GM21723 (cell line): Measurements from ENCODE around the gene SWAP70.

Experiments used
- ATAC-seq: cut with Tn5 transposase; IDR thresholded peaks from one replicate; pipeline ENCODE4 v1.9.1; 2021; ENCODE audit warnings: mild to moderate bottlenecking, moderate library complexity; ENCODE audit not compliant: unreplicated experiment

SWAP70 gene

DNA sequence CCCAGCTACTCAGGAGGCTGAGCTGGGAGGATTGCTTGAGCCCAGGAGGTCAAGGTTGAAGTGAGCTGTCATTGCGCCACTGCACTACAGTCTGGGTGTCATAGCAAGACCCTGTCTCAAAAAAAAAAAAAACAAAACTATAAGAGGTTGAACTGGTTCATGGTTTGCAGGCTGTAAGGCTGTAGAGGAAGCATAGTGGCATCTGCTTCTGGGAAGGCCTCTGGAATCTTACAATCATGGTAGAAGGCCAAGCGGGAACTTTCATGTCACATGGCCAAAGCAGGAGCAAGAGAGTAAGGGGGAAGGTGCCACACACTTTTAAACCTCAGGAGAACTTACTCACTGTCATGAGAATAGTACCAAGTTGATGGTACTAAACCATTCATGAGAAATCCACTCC, 109.6 kb downstream of the SWAP70 start:
- no peak for ATAC-seq

DNA sequence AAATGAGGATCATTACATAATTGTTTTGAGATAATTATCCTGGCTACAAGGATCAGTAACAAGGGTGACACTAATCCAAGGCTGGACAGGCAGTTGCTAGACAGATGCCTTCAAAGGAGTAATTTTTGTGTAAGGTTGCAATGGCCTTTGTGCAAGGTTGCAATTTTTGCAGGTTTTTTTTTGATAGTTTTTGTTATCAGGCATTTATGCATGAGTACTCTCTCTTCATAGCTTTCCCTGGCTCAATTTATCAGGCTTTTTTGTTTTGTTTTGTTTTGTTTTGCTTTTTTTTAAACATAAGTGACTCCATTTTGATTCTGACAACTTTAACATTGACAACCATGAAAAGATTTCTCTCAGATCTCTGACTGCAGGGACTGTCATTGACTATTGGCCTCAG, 110.2 kb downstream of the SWAP70 start:
- no peak for ATAC-seq

DNA sequence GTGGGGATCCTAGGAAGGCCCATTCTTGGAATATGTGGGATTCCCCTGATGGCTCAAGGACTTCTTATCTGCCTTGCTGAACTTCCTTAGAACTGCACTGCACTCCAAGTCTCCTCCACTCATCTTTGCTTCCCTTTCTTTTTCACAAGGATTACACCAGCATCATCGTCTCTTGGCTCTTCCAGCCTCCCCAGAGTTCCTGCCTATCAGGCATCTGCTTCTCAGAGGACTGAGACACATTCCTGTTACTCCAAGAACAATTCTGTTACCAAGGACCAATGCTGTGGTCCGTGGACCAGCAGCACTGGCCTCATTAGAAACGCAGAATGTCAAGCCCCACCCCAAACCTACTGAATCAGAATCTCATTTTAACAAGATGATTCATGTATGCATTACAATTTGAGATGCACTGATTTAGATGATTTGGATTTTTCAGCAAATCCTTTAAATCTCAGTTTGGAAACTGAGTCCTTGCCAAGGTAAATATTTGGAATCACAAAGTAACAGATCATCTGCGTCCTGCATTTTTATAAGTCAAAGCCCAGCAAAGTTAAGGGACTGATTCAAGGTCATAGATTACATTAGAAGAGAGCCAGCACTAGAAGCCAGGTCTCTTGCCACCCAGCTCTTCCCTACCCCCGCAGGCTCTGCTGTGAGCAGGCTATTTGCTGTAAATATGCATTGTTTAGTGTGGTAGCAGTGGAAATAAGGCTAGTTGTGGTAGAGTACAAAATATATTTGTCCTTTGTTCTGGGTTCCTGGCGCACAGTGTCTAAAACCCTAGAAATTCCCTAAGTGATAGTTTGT, 110.9 kb downstream of the SWAP70 start:
- no peak for ATAC-seq

DNA sequence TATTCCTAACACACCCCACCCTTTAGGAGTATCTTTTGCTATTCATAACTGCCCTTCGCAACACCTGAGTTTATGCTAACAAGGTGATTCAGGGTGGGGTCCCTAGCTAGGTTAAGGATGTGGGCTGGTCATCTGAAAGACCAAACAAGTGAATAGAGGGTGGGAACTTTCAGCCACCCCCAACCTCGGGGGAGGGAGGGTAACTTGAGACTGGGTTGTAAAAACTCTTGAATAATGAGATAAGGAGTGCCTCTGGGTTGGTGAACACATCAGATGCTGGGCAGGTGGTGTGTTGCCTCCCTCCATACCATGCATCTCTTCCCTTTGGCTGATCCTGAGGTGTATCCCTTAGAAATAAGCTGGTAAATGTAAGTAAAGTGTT, 111.5 kb downstream of the SWAP70 start:
- ATAC-seq: no peak

DNA sequence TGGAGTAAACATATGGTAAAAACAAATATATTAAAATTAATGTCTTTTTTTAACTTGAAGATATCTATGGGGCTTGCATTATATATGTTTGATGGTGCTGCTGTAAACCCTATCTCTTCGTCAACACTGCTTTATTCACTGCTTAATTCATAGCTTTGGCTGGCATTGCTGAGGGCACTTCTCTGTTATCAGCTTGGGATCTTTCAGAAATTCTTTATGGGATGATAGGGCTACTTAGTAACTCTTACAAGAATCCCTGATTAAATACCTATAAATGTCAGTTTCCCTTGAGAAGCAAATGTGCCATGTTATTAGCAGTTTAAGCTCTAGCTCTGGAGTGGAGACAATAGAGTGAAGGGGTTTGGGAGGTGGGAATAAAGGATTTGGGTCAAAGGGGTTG, 112.3 kb downstream of the SWAP70 start:
- no peak for ATAC-seq

DNA sequence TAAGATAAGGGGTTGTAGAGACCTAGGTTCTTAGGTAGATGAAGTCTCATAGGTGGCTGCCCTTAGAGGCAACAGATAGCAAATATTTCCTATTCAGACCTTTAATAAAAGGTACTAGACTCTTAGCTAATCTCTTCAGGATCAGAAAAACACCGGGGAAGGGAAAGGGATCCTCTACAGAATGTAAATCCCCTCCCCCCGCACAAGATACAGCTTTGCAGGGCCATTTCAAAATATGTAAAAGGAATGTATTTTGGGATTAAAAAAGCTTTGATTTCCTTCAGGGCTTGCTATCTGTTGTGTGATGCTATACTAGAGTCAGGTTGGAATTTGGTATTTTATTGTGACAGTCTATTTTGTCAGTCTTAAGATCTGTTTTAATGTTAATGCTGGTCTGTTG, 113.2 kb downstream of the SWAP70 start:
- no peak for ATAC-seq

DNA sequence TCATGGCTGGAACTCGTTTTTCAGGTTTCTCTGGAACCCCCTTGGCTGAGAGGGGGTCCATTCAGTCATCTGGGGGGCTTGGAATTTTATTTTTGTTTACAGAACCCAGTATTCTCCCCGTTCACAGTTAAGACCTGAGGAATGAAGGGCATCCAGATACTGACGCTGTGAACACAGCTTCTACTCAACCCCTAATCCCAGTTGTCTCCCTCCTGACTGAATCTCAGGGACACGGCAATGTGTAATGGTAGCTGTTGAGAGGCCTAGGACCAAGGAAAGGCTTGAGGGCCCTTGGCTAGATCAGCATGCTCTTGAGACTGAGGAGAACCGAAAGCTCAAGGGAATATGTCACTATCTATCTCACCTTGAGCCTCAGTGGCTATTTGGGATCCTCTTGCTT, 113.6 kb downstream of the SWAP70 start:
- no peak for ATAC-seq

DNA sequence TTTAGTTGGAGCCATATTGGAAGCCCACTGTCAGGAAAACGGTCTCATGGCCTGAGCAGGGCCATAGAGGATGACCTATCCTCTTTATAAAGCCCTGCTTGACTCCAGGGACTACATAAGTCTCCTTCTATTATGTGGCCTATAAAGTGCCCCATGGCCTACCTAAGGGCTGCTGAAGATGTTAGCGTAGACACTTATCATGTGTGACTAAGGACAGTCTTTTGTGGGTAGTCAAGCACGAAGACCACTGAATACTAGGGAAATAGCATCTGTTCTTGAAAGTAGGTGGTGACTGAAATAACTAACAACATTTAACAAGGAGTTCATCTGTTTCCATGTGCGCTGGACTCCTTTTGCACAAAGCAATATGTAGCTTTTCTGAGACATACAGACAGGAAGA, 117.1 kb downstream of the SWAP70 start:
- no peak for ATAC-seq

DNA sequence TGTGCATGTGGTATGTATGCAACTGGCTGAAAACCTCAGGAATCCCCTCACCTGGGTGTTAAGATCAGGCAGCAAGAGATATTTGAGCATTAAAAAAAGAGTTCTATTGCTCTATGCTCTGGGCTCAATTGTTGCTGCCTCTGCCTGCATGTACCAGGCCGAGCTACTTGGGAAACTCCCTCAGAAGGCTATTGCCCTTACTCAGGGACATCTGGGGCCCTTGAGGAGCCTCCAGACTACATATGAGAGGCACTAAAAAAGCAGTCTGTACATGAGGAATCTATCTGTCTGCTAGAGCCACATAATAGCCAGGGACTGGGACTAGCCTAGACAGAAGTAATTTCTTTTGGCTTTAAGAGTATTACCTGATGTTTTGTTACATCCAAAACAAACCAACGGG, 120.1 kb downstream of the SWAP70 start:
- ATAC-seq: no peak

DNA sequence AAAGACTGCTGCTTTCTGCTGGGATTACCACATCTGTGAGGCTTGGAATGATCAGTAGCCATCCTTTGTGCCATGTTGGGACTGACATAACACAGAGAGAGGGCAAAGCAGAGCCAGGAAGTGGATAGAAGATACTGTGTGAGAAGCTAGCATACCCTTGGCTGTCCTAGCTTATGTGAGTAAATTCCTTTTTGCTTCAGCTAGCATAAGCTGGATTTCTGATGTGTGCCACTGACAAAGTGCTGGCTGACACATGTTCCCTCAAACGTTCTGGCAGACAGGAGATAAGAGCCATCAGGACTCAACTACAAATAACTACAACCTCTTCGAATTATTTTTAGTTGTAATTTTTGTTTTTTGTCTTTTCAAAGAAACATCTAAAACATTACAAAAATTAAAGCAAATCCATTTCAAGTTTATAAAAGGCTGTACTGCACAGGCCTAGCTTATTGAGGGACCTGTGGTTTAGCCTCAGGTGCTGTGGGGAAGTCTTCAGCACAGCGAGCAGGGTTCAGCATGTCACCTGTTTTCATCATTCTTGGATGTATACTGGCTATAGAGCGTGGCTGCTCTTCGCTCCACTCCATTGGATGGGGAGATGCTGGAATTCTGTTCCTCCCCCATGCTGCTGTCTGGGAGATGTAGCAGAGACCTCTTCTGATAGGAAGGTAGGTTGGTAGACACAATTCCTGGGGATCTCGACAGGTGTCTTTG, 120.9 kb downstream of the SWAP70 start:
- ATAC-seq: no peak

DNA sequence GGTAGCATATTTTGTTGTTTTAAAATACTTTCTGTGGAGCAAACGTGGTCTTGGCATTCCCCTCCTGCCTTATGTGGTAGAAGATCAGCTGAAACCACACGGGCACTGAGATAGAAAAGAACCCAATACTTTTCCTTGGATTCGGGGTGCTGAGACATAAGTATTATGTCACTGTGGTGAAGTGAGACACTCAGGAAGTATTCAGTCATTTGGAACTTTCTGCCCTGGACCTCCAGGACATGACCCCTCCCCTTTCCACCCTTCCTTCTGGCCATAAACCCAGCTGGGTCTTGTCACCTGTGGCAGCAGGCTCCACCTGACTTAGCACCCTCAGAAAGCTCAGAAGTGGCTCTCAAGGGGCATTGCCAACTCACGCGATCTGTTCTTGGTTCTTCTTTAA, 123.4 kb downstream of the SWAP70 start:
- ATAC-seq: no peak

DNA sequence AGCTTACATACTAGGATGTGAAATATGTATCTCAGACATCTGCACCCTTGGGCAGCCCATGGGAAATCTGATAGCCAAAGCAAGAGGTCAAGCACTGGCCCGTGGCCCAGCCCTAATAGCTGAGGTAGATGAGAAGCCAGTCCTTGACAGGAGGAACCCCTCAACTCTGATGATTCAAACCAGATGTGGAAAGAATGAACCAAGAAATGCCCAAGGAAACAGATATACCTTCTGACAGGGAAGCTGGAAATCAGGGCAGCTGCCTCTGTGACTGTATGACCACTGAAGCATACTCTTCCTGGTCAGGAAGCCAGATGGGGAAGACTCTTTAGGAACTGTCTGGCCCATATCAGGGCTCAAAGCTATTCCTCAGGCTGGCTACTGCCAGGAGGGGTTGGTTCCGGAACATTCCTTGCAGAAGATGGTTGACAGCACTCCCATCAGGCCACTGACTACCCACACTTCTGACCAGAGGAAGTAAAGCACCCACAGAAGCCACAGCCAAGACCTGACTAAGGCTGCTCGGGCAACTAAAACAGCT, 124.2 kb downstream of the SWAP70 start:
- no peak for ATAC-seq

DNA sequence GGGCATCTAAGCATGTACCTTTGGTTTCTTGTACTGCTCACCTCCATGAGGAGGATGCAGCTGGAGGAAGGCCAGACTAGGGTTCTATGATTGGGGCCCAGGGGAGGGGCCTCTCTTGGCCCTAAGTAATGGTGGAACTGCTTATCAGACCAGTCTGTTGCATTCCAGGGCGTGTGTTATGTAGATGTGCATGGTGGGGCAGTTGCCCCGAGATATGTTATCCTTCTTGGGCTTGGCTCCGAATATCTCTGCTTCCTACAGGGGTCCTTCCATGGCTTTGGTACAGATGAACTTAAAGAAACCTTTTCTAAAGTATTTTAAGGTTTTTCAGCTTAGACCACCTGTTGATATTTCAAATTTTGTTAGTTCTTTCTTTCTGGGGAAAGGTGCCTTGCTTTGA, 126.0 kb downstream of the SWAP70 start:
- ATAC-seq: no peak

DNA sequence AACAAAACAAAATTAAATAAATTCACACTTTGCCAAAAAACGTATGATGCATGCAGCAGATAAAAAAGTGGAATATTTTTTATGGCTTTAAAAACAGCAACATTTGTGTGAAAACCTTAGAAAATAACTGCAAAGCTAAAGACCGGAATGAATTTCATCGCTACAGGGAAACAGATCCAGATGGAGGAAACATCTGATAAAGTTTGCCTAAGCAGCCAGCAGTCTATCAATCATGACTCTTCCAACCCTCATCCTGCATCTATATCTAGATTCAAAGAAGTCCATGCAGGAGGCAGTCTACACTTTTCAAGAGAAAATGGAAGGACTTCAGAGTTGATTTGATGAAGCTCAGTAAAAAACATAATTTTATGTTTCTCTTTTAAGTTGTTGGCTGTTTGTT, 126.8 kb downstream of the SWAP70 start:
- no peak for ATAC-seq

DNA sequence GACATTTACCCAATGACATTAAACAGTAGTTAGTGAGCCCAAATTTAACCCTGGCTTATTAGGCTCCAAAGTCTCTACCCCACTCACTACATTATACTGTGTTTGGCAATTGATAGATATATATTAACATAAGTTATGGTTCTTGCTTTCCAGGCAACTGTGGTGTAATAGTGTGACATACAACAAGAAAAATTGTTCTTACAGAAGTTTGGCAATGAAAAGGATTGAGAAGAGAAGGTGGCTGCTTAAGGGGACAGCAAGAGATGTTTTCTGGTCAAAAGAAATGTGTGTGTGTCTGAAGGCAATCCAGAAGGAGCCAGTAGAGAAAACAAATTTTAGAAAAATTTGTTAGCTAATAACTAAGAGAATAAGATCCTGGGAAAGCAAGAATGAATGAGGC, 132.4 kb downstream of the SWAP70 start:
- no peak for ATAC-seq

DNA sequence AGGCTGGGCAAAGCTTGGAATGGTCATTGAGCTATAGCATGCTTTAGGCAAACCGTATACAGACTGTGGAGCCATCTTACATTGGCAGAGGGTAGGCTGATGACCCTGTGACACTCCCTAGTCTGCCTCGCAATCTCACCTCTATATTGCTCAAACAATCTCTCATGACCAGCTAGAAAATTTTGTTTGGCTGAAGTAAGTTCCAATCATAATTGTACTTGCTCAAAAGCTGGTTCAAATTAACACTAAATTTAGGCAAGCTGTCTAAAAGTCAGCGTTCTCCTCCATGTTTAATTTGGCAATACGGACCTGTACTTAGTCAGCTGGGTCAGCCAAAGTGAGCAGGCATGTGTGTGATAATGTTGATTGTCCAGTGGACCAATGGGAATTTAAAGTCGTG, 133.0 kb downstream of the SWAP70 start:
- ATAC-seq: no peak

DNA sequence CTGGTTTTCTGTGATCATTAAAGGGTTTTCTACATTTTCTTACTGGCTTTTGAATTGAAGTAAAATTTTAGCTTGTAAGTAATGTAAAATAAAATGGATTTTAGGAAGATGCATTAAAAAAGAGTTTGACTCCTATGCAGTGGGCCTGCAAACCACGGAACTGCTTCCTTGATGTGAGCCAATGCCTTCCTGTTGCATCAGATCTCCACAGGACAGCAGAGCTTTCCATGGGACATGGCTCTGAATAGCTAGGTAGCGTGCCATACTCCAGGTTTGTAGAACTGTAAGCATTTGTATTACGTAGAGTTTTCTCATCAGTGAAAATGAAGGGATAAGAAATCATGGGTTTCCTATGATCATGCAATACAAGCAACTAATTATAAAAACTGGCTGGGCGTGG, 133.4 kb downstream of the SWAP70 start:
- ATAC-seq: no peak

DNA sequence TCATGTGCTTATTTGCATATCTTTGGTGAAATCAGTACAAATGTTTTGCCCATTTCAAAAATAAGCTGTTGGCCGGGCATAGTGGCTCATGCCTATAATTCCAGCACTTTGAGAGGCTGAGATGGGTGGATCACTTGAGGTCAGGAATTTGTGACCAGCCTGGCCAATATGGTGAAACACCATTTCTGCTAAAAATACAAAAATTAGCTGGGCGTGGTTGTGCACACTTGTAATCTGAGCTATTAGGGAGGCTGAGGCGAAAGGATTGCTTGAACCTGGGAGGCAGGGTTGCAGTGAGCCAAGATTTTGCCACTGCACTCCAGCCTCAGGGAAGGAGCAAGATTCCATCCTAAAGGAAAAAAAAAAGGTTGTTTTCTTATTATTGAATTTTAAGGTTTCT, 136.0 kb downstream of the SWAP70 start:
- ATAC-seq: no peak

DNA sequence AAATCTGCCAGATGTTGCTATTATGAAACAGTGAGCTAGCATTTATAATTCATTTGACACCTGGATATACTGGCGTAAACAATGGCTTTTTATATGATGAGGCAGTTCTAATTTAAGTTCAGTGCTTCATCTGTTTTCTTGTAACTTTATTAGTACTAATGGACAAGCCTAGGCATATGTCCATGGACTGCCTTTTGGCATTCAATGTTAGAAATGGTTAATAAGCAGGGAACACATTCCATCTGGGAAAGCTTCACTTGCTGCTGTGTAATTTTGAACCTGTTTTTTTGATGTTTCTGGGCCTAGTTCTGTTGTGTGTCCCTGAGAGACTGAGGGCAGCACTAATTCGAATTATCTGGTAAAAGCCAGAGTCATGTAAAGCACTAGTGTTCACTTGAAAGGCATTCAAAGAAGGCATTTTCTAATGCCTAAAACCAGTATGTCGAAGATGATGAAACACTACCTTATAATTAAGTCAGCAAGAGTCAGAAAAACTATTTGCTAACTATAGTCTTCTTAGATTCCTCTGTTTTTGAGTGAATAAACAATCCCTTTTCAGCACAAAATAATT, 138.5 kb downstream of the SWAP70 start:
- no peak for ATAC-seq
